Muscle layer of duodenum (tissue), 2 donors: ENCODE measurements around the gene CLDN34.

Experiments
- H3K27ac ChIP-seq: one replicate; pipeline ENCODE4 v1.7.0; 2013; ENCODE audit warnings: mild to moderate bottlenecking, low read length
- H3K27me3 ChIP-seq: one replicate; pipeline ENCODE4 v1.7.0; 2013; ENCODE audit warnings: low read depth, mild to moderate bottlenecking, control low read depth, low read length
- H3K36me3 ChIP-seq, 2 donors: one replicate each; pipeline ENCODE4 v1.7.0; 2013; ENCODE audit warnings: low read length in 2 of 2, control low read depth in 1 of 2, mild to moderate bottlenecking in 1 of 2; ENCODE audit not compliant: insufficient read depth in 2 of 2, control insufficient read depth in 1 of 2
- H3K4me1 ChIP-seq, 2 donors: one replicate each; pipeline ENCODE4 v1.7.0; 2013; ENCODE audit warnings: low read length in 2 of 2, mild to moderate bottlenecking in 2 of 2, control low read depth in 1 of 2, moderate library complexity in 1 of 2; ENCODE audit not compliant: insufficient read depth in 2 of 2, control insufficient read depth in 1 of 2
- H3K4me3 ChIP-seq, 2 donors: one replicate each; pipeline ENCODE4 v1.7.0; 2013; ENCODE audit warnings: low read length in 2 of 2, low read depth in 1 of 2, mild to moderate bottlenecking in 1 of 2
- H3K9me3 ChIP-seq, 2 donors: one replicate each; pipeline ENCODE4 v1.7.0; 2013; ENCODE audit warnings: low read length in 2 of 2, control low read depth in 1 of 2, mild to moderate bottlenecking in 1 of 2; ENCODE audit not compliant: control insufficient read depth in 1 of 2
- donor health status: healthy.

Gene CLDN34

GRCh38 chrX:10006770-10007169 lies 39.6 kb downstream of the CLDN34 start:
- Histone ChIP-seq H3K27ac (no peak overlapping the region), H3K27me3 (no peaks in the 10 kb centered on the region), H3K4me1 (peaks cover 0 to 17% of the 10 kb centered on the region in 2 donors), H3K36me3 (no peaks in the 10 kb centered on the region), H3K9me3 (no peaks in the 10 kb centered on the region), H3K4me3 (no peak overlapping the region)

- Histone ChIP-seq H3K27me3 (no peaks in the 10 kb centered on the region), H3K4me3 (no peak overlapping the region), H3K9me3 (no peaks in the 10 kb centered on the region), H3K27ac (no peak overlapping the region), H3K4me1 (peaks cover 0 to 17% of the 10 kb centered on the region in 2 donors), H3K36me3 (no peaks in the 10 kb centered on the region)
Measured at GRCh38 chrX:10007621-10008020, 40.5 kb downstream of the CLDN34 start.

GRCh38 chrX:10008483-10009056 lies 41.4 kb downstream of the CLDN34 start:
- Histone ChIP-seq H3K27ac (no peak overlapping the region), H3K4me3 (no peak overlapping the region), H3K27me3 (no peaks in the 10 kb centered on the region), H3K9me3 (no peaks in the 10 kb centered on the region), H3K36me3 (no peaks in the 10 kb centered on the region), H3K4me1 (peaks cover 0 to 17% of the 10 kb centered on the region in 2 donors)

GRCh38 chrX:10009741-10010140 lies 42.6 kb downstream of the CLDN34 start:
- H3K4me3 ChIP-seq = no peak overlapping the region
- no peaks in the 10 kb centered on the region for H3K36me3 ChIP-seq
- H3K27ac ChIP-seq = no peak overlapping the region
- no peaks in the 10 kb centered on the region for H3K27me3 ChIP-seq
- no peaks in the 10 kb centered on the region for H3K9me3 ChIP-seq
- peaks cover 0 to 17% of the 10 kb centered on the region in 2 donors for H3K4me1 ChIP-seq

- Histone ChIP-seq H3K36me3 (no peaks in the 10 kb centered on the region), H3K27ac (no peak overlapping the region), H3K27me3 (no peaks in the 10 kb centered on the region), H3K4me1 (peaks cover 0 to 17% of the 10 kb centered on the region in 2 donors), H3K9me3 (no peaks in the 10 kb centered on the region), H3K4me3 (no peak overlapping the region)
Measured at GRCh38 chrX:10010686-10011085, 43.5 kb downstream of the CLDN34 start.

- no peak overlapping the region for H3K27ac ChIP-seq
- H3K36me3 ChIP-seq = no peaks in the 10 kb centered on the region
Measured at GRCh38 chrX:10011261-10011931, 44.2 kb downstream of the CLDN34 start.

GRCh38 chrX:10011991-10012390 lies 44.8 kb downstream of the CLDN34 start:
- Histone ChIP-seq H3K27me3 (no peaks in the 10 kb centered on the region), H3K27ac (no peak overlapping the region), H3K36me3 (no peaks in the 10 kb centered on the region), H3K4me1 (peaks cover 0 to 20% of the 10 kb centered on the region in 2 donors), H3K4me3 (no peak overlapping the region), H3K9me3 (no peaks in the 10 kb centered on the region)

More at GRCh38 chrX:10011261-10011931, 44.2 kb downstream of the CLDN34 start:
- peaks cover 0 to 17% of the 10 kb centered on the region in 2 donors for H3K4me1 ChIP-seq
- H3K27me3 ChIP-seq = no peaks in the 10 kb centered on the region
- H3K9me3 ChIP-seq = no peaks in the 10 kb centered on the region
- no peak overlapping the region for H3K4me3 ChIP-seq

- no peaks in the 10 kb centered on the region for H3K27me3 ChIP-seq
- peaks cover 0 to 23% of the 10 kb centered on the region in 2 donors for H3K4me1 ChIP-seq
- H3K27ac ChIP-seq = peak overlapping the region; percentile 39
- H3K4me3 ChIP-seq = peak overlapping the region; percentile 21 to 61
- no peaks in the 10 kb centered on the region for H3K36me3 ChIP-seq
- H3K9me3 ChIP-seq = no peaks in the 10 kb centered on the region
Measured at GRCh38 chrX:10014462-10015354, 47.5 kb downstream of the CLDN34 start.

- H3K36me3 ChIP-seq = no peaks in the 10 kb centered on the region
- peaks cover 0 to 17% of the 10 kb centered on the region in 2 donors for H3K4me1 ChIP-seq
- H3K4me3 ChIP-seq = peak overlapping the region in 1 of 2 donors; percentile 66
- no peaks in the 10 kb centered on the region for H3K9me3 ChIP-seq
- no peaks in the 10 kb centered on the region for H3K27me3 ChIP-seq
- H3K27ac ChIP-seq = no peak overlapping the region
Measured at GRCh38 chrX:10015355-10015722, 48.2 kb downstream of the CLDN34 start.

GRCh38 chrX:10015723-10016518 lies 48.8 kb downstream of the CLDN34 start:
- Histone ChIP-seq H3K4me1 (peaks cover 0 to 11% of the 10 kb centered on the region in 2 donors), H3K4me3 (peak overlapping the region; percentile 55 to 66), H3K27me3 (no peaks in the 10 kb centered on the region), H3K36me3 (no peaks in the 10 kb centered on the region), H3K9me3 (no peaks in the 10 kb centered on the region), H3K27ac (peak overlapping the region; percentile 53)
